Astrocyte (in vitro differentiated cells and primary cell): ENCODE data around the gene SMIM3.

ENCODE experiments used
- EZH2 ChIP-seq: IDR thresholded peaks from 2 replicates; pipeline ENCODE4 v1.6.1; 2012; ENCODE audit warnings: mild to moderate bottlenecking, low read length, inconsistent platforms; ENCODE audit not compliant: insufficient read depth
- TF ChIP-seq, protein P1 (sequence below): IDR thresholded peaks from 2 replicates; pipeline ENCODE4 v1.5.1; 2011; ENCODE audit warnings: low read depth, mild to moderate bottlenecking, inconsistent platforms, low read length, moderate library complexity; ENCODE audit not compliant: insufficient read depth

DNA sequence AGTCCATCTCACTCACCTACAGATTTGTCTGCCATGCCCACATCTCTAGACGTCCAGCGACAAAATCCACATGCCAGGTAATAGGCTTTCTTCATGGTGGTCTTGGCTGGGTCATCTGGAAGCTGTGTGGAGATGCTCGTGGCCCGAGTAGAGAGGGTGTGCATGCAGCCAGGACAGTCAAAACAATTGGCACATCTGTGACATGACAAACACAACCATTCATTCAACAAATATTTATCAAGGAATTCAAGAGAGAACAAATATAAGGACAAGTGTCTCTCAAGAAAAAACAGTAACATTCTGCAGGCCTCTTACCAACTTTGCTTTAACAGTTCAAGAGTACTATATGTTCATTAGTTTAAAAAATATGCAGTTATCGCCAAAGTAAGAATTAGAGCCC is 25.1 kb upstream of the SMIM3 start:
- TF ChIP-seq, protein P1, sequence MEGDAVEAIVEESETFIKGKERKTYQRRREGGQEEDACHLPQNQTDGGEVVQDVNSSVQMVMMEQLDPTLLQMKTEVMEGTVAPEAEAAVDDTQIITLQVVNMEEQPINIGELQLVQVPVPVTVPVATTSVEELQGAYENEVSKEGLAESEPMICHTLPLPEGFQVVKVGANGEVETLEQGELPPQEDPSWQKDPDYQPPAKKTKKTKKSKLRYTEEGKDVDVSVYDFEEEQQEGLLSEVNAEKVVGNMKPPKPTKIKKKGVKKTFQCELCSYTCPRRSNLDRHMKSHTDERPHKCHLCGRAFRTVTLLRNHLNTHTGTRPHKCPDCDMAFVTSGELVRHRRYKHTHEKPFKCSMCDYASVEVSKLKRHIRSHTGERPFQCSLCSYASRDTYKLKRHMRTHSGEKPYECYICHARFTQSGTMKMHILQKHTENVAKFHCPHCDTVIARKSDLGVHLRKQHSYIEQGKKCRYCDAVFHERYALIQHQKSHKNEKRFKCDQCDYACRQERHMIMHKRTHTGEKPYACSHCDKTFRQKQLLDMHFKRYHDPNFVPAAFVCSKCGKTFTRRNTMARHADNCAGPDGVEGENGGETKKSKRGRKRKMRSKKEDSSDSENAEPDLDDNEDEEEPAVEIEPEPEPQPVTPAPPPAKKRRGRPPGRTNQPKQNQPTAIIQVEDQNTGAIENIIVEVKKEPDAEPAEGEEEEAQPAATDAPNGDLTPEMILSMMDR, result no peak
- no peak for TF ChIP-seq EZH2
